ENCODE data around the gene SPINK4. TPM values are rescaled to one million over a fixed set of nuclear protein-coding genes. Genes with fewer than 3 reads are reported as not detected.
A peak's percentile ranks its signal among the peaks of the same experiment; 100 is the strongest.

The SPINK4 gene
- total RNA-seq, 1 donor from 2014 or later: not detected

DNA sequence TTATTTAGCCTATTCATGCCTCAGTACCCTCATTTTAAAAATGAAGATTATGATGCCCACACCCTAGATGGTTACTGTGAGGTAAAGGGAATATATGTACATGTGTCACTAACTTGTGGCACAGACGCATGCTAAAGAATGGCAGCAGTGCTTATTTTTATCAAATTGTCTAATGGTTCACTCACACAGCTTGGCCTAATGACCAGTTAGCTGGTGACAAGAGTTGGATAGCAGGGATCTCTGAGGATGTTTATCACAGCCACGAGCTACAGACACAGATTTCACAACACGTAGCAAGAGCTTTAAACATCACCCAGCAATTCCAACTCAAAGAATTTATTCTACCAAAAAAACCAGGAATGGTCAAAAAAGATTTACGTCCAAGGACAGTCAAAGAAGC lies 17.3 kb downstream of the SPINK4 start:
- DNase-seq: no peak

- no peak for DNase-seq
These were observed 20.4 kb downstream of the SPINK4 start for GRCh38 chr9:33260372-33260771.

- DNase-seq: no peak
These were observed 23.4 kb downstream of the SPINK4 start for GRCh38 chr9:33263131-33264002.

- peak; percentile 62 for DNase-seq
These were observed 24.1 kb downstream of the SPINK4 start for GRCh38 chr9:33264003-33264472.

GRCh38 chr9:33264473-33265177 lies 24.7 kb downstream of the SPINK4 start, which contains the start of the genes BAG1 and CHMP5:
Gene BAG1, minus strand, starts transcription at chr9:33264708.
Gene CHMP5, plus strand, starts transcription at chr9:33265049. Its CDS starts 30 bp downstream, at chr9:33265079.
- DNase-seq: peak; percentile 100

- no peak for DNase-seq
These were observed 25.4 kb downstream of the SPINK4 start for GRCh38 chr9:33265211-33265865.

- no peak for DNase-seq
These were observed 27.3 kb downstream of the SPINK4 start for GRCh38 chr9:33267151-33267767.

- peak; percentile 14 for DNase-seq
These were observed 30.2 kb downstream of the SPINK4 start for GRCh38 chr9:33270146-33270545.

DNA sequence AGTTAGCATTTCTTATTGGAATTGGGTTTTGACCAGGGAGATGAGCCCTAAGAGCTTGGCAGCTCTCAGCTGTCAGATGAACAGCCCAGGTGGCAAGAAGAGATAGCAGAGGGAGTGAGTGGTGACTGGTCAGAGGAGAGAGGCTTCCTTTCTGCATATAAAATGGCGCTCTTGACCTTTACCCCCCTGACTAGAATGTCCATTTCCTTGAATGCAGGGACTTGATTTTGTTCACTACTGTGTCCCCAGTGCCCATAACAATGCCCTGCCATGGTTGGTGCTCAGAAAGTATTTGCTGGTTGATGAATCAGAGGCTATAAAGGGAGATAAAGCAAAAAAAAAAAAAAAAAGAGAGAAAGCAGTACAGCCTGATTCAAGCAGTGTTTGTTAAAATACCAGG lies 32.1 kb downstream of the SPINK4 start:
- DNase-seq: no peak

DNA sequence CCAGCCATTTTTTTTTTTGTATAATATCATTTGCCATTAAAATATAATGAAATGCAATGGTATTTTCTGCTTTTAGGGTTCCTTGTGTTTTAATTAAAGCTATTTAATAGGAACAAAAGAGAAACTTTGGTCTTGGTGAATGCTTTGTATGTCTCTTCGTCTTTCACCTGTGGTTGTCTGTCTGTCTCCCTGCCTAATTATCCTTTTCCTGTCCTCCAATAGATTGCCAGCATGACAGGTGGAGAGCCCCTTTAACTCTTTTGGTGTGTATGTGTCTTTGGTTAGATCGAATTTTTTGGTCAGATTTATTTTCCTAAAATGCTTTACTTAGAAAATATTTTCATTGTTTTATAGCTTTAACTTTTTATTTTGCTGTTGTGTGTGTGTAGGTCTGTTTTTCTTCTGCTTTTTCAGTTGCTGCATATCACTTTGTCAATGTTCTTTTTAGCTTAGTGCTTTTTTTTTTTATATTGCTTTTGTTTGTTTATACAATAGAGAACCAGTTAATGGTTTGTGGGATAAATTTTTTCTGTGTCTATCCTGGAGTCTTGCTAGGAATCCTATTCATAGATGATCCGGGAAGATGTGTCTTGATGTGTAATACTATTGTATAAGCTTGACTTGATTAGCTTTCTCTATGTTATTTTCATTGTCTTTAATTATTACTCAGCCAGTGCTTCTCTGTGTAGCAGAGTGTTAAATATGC lies 33.5 kb downstream of the SPINK4 start:
- DNase-seq: no peak

GRCh38 chr9:33273972-33274328 lies 34.0 kb downstream of the SPINK4 start:
- no peak for DNase-seq

- no peak for DNase-seq
These were observed 37.5 kb downstream of the SPINK4 start for GRCh38 chr9:33277484-33277883.

- DNase-seq: no peak
These were observed 45.5 kb downstream of the SPINK4 start for GRCh38 chr9:33285502-33285901.

DNA sequence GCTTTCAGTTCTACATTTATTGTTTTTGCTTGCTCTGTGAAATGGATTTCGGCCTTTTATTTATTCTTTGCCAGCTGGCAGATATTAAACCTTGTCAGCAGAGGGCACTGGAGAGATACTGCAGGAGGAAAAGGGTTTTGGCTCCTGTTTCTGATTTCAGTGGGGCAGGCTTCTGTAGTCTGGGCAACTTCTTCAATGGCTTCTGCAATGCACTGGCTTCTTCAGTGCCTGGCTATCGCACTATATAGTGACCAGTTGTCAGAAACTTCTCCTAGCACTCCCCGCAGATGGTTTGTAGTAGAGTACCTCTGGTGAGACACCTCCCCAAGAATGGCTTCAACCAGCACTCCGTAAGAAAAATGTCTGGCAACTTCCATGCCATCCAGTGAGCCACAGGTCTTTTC lies 47.1 kb downstream of the SPINK4 start:
- DNase-seq: peak; percentile 80

- no peak for DNase-seq
These were observed 48.3 kb downstream of the SPINK4 start for GRCh38 chr9:33288235-33288634.

DNA sequence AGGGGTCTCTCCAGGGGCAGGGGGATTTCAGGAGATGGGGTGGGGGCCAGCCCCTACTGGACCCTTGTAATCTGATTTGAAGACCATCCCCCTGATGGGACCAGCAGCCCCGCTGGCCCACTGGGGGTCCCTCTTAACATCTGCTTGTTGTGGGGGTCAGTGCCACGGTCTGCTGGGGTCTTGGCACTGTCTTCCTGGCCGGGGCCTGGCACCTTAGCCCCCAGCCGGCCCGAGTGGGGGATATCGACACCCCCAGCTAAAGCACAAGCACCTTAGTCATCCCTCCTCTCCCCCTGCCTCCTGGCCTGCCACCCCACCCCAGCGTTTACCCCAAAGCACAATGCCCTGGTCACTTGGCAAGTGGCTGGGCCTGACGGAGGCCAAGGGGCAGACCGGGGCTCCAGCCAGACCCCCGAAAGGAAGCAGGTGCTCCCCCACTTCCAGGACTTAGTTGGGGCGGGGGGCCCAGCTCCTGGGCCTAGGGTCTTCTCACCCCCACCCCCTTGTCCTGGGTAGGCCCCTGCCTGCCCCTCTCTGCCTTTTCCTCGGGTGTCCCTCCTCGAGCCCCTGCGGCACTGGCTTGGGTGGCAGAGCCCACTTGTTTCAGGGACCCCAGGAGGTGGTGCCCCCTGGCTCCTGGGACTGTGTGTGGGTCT lies 49.0 kb downstream of the SPINK4 start:
- DNase-seq: no peak

DNA sequence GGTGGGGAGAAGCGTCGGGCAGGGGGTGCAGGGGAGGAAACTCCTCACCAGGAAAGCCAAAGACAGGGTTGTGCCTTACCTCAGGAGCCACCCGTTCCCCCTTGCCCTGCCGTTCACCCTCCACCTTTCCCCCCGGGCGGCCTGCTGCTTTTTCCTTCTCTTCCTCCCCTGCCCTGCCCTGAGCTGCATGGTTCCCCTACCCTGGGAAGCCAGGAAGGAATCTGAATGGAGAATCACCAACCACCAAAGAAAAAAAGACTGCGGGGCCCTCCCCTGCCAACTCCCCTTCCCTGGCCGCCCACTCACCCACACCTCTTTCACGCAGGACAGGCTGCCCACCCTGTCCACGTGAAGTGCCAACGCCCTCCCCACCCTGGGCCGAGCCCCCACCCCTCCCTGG lies 49.5 kb downstream of the SPINK4 start:
- DNase-seq: peak; percentile 26

DNA sequence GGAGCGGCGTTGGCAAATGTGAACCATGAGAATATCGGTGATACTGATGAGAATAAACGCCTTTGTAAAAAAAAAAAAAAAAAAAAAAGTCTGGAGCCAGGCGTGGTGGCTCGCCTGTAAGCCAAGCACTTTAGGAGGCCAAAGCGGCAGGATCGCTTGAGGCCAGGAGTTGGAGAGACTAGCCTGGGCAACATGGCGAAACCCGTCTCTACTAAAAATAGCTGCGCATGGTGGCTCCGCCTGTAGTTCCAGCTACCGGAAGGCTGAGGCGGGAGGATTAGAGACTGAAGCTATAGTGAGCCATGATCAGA lies 49.9 kb downstream of the SPINK4 start:
- no peak for DNase-seq

GRCh38 chr9:33290247-33291030 lies 50.5 kb downstream of the SPINK4 start, which contains the start of gene NFX1:
Gene NFX1, plus strand, starts transcription at chr9:33290516. Its CDS starts 57 bp downstream, at chr9:33290573.
- peak; percentile 99 for DNase-seq

DNA sequence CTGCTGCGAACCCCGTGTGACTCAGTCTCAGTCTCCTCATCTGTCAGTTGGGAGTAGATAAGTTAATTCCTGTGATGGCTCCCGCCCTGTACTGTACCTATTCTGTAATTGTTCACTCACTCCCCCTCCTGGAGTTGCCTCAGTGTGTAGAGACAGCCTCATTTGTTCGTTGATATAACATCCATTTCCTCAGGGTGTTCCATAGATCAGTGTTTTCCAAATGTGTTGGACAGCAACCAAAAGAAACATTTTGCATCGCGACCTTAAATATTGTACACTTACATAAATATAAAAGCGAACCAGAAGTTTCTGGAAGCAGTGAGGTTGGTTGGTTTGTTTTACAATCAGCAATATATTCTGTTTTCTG lies 51.0 kb downstream of the SPINK4 start:
- DNase-seq: no peak

Data from tongue (tissue), 2 donors.